ENCODE results near the gene CDS2.

DNA sequence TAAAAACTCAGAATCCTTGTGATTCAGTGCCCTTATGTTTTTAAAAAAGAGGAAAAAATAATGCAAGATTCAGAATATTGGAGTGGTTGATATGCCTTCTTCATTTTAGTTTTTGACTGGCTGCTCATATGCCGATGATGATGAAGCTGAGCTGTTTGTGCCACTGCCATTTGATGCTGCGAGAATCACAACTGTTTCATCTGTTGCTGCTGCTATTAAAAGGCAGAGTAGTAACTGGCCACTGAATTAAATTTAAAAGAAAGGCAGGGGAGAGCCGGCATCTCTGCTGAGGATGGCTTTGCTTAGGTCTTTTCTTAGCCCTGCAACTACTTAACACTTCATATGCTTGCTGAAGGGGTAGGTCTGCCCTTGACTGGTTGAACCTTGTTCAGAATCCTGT, 33.1 kb downstream of the CDS2 start:
- TF ChIP-seq, protein P1, sequence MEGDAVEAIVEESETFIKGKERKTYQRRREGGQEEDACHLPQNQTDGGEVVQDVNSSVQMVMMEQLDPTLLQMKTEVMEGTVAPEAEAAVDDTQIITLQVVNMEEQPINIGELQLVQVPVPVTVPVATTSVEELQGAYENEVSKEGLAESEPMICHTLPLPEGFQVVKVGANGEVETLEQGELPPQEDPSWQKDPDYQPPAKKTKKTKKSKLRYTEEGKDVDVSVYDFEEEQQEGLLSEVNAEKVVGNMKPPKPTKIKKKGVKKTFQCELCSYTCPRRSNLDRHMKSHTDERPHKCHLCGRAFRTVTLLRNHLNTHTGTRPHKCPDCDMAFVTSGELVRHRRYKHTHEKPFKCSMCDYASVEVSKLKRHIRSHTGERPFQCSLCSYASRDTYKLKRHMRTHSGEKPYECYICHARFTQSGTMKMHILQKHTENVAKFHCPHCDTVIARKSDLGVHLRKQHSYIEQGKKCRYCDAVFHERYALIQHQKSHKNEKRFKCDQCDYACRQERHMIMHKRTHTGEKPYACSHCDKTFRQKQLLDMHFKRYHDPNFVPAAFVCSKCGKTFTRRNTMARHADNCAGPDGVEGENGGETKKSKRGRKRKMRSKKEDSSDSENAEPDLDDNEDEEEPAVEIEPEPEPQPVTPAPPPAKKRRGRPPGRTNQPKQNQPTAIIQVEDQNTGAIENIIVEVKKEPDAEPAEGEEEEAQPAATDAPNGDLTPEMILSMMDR (conservative IDR thresholded peaks at IDR 0.05; ENCODE audit: low read depth in 2 of 2): no peak
- TF ChIP-seq EZH2 (IDR thresholded peaks at IDR 0.05; ENCODE audit: low read depth, unreplicated experiment) (no peak), JUNB (IDR thresholded peaks at IDR 0.05; ENCODE audit: unreplicated experiment) (no peak), POLR2AphosphoS5 (IDR thresholded peaks at IDR 0.05; ENCODE audit: low read depth) (no peak), EZH2phosphoT487 (IDR thresholded peaks at IDR 0.05; ENCODE audit: unreplicated experiment) (no peak), CREB1 (CRISPR knock-in tag; IDR thresholded peaks at IDR 0.05; ENCODE audit: low read depth) (no peak), ZNF114 (CRISPR knock-in tag; IDR thresholded peaks at IDR 0.05) (no peak), STAT1 (IDR thresholded peaks at IDR 0.05; ENCODE audit: unreplicated experiment) (no peak), NANOG (IDR thresholded peaks at IDR 0.05; ENCODE audit: borderline replicate concordance) (no peak)
- TF ChIP-seq, protein P2, sequence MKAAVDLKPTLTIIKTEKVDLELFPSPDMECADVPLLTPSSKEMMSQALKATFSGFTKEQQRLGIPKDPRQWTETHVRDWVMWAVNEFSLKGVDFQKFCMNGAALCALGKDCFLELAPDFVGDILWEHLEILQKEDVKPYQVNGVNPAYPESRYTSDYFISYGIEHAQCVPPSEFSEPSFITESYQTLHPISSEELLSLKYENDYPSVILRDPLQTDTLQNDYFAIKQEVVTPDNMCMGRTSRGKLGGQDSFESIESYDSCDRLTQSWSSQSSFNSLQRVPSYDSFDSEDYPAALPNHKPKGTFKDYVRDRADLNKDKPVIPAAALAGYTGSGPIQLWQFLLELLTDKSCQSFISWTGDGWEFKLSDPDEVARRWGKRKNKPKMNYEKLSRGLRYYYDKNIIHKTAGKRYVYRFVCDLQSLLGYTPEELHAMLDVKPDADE (IDR thresholded peaks at IDR 0.05): no peak
- TF ChIP-seq, protein P3, sequence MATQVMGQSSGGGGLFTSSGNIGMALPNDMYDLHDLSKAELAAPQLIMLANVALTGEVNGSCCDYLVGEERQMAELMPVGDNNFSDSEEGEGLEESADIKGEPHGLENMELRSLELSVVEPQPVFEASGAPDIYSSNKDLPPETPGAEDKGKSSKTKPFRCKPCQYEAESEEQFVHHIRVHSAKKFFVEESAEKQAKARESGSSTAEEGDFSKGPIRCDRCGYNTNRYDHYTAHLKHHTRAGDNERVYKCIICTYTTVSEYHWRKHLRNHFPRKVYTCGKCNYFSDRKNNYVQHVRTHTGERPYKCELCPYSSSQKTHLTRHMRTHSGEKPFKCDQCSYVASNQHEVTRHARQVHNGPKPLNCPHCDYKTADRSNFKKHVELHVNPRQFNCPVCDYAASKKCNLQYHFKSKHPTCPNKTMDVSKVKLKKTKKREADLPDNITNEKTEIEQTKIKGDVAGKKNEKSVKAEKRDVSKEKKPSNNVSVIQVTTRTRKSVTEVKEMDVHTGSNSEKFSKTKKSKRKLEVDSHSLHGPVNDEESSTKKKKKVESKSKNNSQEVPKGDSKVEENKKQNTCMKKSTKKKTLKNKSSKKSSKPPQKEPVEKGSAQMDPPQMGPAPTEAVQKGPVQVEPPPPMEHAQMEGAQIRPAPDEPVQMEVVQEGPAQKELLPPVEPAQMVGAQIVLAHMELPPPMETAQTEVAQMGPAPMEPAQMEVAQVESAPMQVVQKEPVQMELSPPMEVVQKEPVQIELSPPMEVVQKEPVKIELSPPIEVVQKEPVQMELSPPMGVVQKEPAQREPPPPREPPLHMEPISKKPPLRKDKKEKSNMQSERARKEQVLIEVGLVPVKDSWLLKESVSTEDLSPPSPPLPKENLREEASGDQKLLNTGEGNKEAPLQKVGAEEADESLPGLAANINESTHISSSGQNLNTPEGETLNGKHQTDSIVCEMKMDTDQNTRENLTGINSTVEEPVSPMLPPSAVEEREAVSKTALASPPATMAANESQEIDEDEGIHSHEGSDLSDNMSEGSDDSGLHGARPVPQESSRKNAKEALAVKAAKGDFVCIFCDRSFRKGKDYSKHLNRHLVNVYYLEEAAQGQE (IDR thresholded peaks at IDR 0.05; ENCODE audit: unreplicated experiment): no peak
- TF ChIP-seq, protein P4, sequence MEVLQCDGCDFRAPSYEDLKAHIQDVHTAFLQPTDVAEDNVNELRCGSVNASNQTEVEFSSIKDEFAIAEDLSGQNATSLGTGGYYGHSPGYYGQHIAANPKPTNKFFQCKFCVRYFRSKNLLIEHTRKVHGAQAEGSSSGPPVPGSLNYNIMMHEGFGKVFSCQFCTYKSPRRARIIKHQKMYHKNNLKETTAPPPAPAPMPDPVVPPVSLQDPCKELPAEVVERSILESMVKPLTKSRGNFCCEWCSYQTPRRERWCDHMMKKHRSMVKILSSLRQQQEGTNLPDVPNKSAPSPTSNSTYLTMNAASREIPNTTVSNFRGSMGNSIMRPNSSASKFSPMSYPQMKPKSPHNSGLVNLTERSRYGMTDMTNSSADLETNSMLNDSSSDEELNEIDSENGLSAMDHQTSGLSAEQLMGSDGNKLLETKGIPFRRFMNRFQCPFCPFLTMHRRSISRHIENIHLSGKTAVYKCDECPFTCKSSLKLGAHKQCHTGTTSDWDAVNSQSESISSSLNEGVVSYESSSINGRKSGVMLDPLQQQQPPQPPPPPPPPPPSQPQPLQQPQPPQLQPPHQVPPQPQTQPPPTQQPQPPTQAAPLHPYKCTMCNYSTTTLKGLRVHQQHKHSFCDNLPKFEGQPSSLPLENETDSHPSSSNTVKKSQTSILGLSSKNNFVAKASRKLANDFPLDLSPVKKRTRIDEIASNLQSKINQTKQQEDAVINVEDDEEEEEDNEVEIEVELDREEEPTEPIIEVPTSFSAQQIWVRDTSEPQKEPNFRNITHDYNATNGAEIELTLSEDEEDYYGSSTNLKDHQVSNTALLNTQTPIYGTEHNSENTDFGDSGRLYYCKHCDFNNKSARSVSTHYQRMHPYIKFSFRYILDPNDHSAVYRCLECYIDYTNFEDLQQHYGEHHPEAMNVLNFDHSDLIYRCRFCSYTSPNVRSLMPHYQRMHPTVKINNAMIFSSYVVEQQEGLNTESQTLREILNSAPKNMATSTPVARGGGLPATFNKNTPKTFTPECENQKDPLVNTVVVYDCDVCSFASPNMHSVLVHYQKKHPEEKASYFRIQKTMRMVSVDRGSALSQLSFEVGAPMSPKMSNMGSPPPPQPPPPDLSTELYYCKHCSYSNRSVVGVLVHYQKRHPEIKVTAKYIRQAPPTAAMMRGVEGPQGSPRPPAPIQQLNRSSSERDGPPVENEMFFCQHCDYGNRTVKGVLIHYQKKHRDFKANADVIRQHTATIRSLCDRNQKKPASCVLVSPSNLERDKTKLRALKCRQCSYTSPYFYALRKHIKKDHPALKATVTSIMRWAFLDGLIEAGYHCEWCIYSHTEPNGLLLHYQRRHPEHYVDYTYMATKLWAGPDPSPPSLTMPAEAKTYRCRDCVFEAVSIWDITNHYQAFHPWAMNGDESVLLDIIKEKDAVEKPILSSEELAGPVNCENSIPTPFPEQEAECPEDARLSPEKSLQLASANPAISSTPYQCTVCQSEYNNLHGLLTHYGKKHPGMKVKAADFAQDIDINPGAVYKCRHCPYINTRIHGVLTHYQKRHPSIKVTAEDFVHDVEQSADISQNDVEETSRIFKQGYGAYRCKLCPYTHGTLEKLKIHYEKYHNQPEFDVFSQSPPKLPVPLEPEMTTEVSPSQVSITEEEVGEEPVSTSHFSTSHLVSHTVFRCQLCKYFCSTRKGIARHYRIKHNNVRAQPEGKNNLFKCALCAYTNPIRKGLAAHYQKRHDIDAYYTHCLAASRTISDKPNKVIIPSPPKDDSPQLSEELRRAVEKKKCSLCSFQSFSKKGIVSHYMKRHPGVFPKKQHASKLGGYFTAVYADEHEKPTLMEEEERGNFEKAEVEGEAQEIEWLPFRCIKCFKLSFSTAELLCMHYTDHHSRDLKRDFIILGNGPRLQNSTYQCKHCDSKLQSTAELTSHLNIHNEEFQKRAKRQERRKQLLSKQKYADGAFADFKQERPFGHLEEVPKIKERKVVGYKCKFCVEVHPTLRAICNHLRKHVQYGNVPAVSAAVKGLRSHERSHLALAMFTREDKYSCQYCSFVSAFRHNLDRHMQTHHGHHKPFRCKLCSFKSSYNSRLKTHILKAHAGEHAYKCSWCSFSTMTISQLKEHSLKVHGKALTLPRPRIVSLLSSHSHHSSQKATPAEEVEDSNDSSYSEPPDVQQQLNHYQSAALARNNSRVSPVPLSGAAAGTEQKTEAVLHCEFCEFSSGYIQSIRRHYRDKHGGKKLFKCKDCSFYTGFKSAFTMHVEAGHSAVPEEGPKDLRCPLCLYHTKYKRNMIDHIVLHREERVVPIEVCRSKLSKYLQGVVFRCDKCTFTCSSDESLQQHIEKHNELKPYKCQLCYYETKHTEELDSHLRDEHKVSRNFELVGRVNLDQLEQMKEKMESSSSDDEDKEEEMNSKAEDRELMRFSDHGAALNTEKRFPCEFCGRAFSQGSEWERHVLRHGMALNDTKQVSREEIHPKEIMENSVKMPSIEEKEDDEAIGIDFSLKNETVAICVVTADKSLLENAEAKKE (CRISPR knock-in tag; IDR thresholded peaks at IDR 0.05): no peak
